D721Med (cell line): Measurements from ENCODE around the gene RASSF8.

Source experiments
- DNase-seq: peaks from one replicate; pipeline ENCODE4 v3.0.0; 2011; ENCODE audit warnings: low spot score; ENCODE audit not compliant: insufficient read length
- FAIRE-seq: peaks from 2 replicates; lab custom pipeline; 2011; peaks lifted over from hg19 to GRCh38; lab: Jason Lieb, UNC
- CTCF ChIP-seq: IDR thresholded peaks from 2 replicates; pipeline ENCODE4 v1.5.1; 2012; ENCODE audit warnings: mild to moderate bottlenecking, control low read depth; ENCODE audit not compliant: insufficient read depth; ENCODE audit errors: missing control alignments

RASSF8 gene

DNA sequence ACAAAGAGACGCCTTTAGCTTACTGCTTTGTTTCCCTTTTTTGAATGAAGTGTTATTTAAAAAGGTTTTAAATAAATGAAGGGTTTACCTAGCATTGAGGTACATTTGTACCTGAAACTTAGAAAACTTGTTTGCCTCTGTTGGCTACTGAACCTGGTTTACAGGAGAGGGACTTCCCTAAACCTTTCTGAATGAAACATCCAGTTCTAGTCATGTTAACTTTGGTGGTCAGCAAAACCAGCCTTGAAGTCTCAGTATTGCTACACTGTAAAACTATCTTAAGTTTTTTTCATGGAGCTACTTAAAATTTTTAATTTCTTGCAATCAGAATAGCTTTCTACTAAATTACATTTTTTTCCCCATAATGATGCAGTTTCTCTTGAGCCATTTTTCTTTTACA lies 38.2 kb downstream of the RASSF8 start:
- no peak for FAIRE-seq
- no peak for TF ChIP-seq CTCF
- DNase-seq, result no peak

DNA sequence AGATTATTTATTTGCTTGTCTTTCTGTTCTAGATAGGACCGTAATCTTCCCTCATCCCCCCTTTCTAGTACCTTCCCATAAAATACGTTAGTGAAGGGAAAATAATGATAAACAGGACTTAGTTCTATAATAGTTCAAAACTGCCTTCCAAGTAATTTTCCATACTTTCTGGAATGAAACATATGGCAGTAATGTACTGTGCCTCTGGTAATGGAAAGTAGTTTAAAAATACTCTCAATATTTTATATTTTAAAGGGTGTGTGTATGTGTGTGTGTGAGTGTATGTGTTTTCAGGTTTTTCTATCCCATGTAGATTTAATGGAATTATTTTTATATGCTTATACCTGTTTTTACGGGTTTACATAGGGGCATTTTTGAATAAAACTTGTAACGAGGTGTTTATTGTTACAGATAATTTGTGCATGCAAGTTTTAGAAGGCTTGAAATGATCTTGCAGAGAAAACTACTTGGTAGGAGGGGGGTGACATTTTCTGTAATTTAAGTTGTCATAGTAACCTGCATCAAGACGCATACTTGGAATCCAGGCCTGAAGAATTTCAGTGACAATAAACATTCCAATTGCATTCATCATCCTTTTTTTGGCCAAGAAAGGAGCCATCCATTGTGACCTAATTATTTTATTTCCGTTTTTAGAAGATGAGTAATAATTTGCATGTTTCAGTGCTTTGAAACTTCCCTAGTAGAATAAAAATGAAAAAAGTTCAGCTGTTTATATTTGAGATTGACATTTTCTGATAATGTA lies 38.9 kb downstream of the RASSF8 start:
- no peak for TF ChIP-seq CTCF
- DNase-seq (no peak), FAIRE-seq (peak; percentile 41)

DNA sequence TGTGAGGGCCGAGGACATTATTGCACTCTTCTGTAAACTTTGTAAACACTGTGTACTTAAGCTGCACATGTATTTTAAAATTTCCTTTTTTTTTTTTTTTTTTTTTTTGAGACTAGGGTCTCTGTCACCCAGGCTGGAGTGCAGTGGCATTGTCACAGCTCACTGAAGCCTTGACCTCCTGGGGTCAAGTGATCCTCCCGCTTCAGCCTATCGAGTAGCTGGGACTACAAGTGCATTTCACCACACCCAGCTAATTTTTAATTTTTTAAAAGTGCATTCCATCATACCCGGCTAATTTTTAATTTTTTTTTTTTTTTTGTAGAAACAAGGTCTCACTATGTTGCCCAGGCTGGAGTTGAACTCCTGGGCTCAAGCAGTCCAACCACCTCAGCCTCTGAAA lies 42.4 kb downstream of the RASSF8 start:
- TF ChIP-seq CTCF, result no peak
- DNase-seq (no peak), FAIRE-seq (no peak)

- no peak for TF ChIP-seq CTCF
- DNase-seq (no peak), FAIRE-seq (no peak)
Measured at GRCh38 chr12:26001530-26001929, 43.0 kb downstream of the RASSF8 start.

DNA sequence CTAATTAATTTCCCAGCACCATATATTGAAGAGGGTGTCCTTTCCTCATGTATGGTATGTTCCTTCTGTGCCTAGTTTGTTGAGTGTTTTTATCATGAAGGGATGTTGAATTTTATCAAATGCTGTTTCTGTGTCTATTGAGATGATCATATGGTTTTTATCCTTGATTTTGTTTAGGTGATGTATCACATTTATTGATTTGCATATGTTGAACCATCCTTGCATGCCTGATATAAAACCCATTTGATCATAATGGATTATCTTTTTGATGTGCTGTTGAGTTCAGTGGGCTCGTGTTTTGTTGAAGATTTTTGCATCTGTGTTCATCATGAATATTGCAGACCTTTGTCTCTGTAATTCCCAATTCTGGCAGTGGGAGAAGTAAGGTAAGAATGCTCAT lies 44.6 kb downstream of the RASSF8 start:
- TF ChIP-seq CTCF, result no peak
- DNase-seq (no peak), FAIRE-seq (peak; percentile 66)

GRCh38 chr12:26007566-26007965 lies 49.1 kb downstream of the RASSF8 start:
- no peak for FAIRE-seq

More at GRCh38 chr12:26007566-26007965, 49.1 kb downstream of the RASSF8 start:
- DNase-seq, result no peak
- TF ChIP-seq CTCF, result no peak
